GM21390 (cell line): Measurements from ENCODE around the gene EIF4H.
"Not testable (repeated sequence)": the region's sequence is repeated elsewhere in the genome, so short reads cannot be mapped to it uniquely, and the experiment has no call there.

Source experiments
- ATAC-seq: cut with Tn5 transposase; IDR thresholded peaks from one replicate; pipeline ENCODE4 v1.9.1; 2021; ENCODE audit not compliant: unreplicated experiment

Gene EIF4H

GRCh38 chr7:74223711-74224510, 49.8 kb downstream of the EIF4H start:
- no peak for ATAC-seq

GRCh38 chr7:74224511-74224832, 50.3 kb downstream of the EIF4H start:
- no peak for ATAC-seq

- ATAC-seq = not testable (repeated sequence)
These were observed 50.8 kb downstream of the EIF4H start for GRCh38 chr7:74224907-74225306.

GRCh38 chr7:74225400-74225799, 51.2 kb downstream of the EIF4H start:
- ATAC-seq = no peak

- ATAC-seq = no peak
These were observed 52.5 kb downstream of the EIF4H start for GRCh38 chr7:74226633-74227032.

- no peak for ATAC-seq
These were observed 55.1 kb downstream of the EIF4H start for GRCh38 chr7:74228951-74229900.

- ATAC-seq = peak; percentile 19
These were observed 56.5 kb downstream of the EIF4H start for GRCh38 chr7:74230446-74231231.

GRCh38 chr7:74231232-74231590, 57.1 kb downstream of the EIF4H start:
- peak; percentile 65 for ATAC-seq

- no peak for ATAC-seq
These were observed 59.6 kb downstream of the EIF4H start for GRCh38 chr7:74233655-74234285.

GRCh38 chr7:74235518-74236268, 61.5 kb downstream of the EIF4H start:
- no peak for ATAC-seq

- ATAC-seq = no peak
These were observed 62.1 kb downstream of the EIF4H start for GRCh38 chr7:74236284-74236683.

- ATAC-seq = no peak
These were observed 66.3 kb downstream of the EIF4H start for GRCh38 chr7:74240482-74240881.

GRCh38 chr7:74242122-74242443, 67.9 kb downstream of the EIF4H start:
- no peak for ATAC-seq

- ATAC-seq = no peak
These were observed 72.3 kb downstream of the EIF4H start for GRCh38 chr7:74246497-74246896.
